GM18520 (cell line): Measurements from ENCODE around the gene GJC1.
"Not testable (repeated sequence)": the region's sequence is repeated elsewhere in the genome, so short reads cannot be mapped to it uniquely, and the experiment has no call there.

Source experiments
- ATAC-seq: cut with Tn5 transposase; IDR thresholded peaks from one replicate; pipeline ENCODE4 v1.9.1; 2021; ENCODE audit not compliant: unreplicated experiment

The GJC1 gene

GRCh38 chr17:44763170-44763569, 66.9 kb downstream of the GJC1 start:
- ATAC-seq, result no peak

GRCh38 chr17:44761932-44762810, 67.9 kb downstream of the GJC1 start:
- no peak for ATAC-seq

GRCh38 chr17:44760474-44761308, 69.4 kb downstream of the GJC1 start:
- ATAC-seq, result no peak

- ATAC-seq, result no peak
Measured at GRCh38 chr17:44759916-44760243, 70.2 kb downstream of the GJC1 start.

GRCh38 chr17:44759086-44759915, 70.8 kb downstream of the GJC1 start:
- ATAC-seq, result no peak

GRCh38 chr17:44758414-44759085, 71.5 kb downstream of the GJC1 start, which contains the start of gene ADAM11:
Gene ADAM11 (plus strand): TSS chr17:44758988. CDS start chr17:44759200, 212 bp downstream.
- ATAC-seq, result no peak

GRCh38 chr17:44757918-44758413, 72.1 kb downstream of the GJC1 start:
- ATAC-seq, result no peak

GRCh38 chr17:44757045-44757917, 72.8 kb downstream of the GJC1 start:
- ATAC-seq, result no peak

GRCh38 chr17:44755180-44755579, 74.9 kb downstream of the GJC1 start:
- not testable (repeated sequence) for ATAC-seq

- no peak for ATAC-seq
Measured at GRCh38 chr17:44754276-44754675, 75.8 kb downstream of the GJC1 start.

GRCh38 chr17:44752953-44753861, 76.9 kb downstream of the GJC1 start:
- no peak for ATAC-seq

GRCh38 chr17:44751806-44752205, 78.3 kb downstream of the GJC1 start:
- no peak for ATAC-seq

- no peak for ATAC-seq
Measured at GRCh38 chr17:44751331-44751730, 78.8 kb downstream of the GJC1 start.

GRCh38 chr17:44749980-44750318, 80.1 kb downstream of the GJC1 start:
- ATAC-seq, result no peak

- ATAC-seq, result no peak
Measured at GRCh38 chr17:44749076-44749979, 80.8 kb downstream of the GJC1 start.
